ENCODE results near the gene CLCN7. TPM values are rescaled to one million over a fixed set of nuclear protein-coding genes. Genes with fewer than 3 reads are reported as not detected.

CLCN7 gene
- total RNA-seq, 6 experiments from 2014 or later: 47.5 to 62.6 (median 51.3) TPM

GRCh38 chr16:1397779-1398178 lies 77.0 kb downstream of the CLCN7 start:
- Mint-ChIP-seq H3K4me1 (ENCODE audit: low read depth) (no peaks in the 10 kb centered on the region), H3K9me3 (no peaks in the 10 kb centered on the region), H3K27ac (no peak overlapping the region), H3K4me3 (no peak overlapping the region), H3K36me3 (ENCODE audit: low read depth) (no peaks in the 10 kb centered on the region), H3K27me3 (ENCODE audit: insufficient read depth) (no peaks in the 10 kb centered on the region)
- no peak for DNase-seq
- no peak for TF ChIP-seq CTCF (IDR thresholded peaks at IDR 0.05)

- H3K36me3 Mint-ChIP-seq (ENCODE audit: low read depth): no peaks in the 10 kb centered on the region
- no peaks in the 10 kb centered on the region; the same call in 1 of the 2 replicates for H3K27me3 Mint-ChIP-seq (ENCODE audit: insufficient read depth)
- H3K4me3 Mint-ChIP-seq: no peak overlapping the region
Measured at GRCh38 chr16:1395444-1396031, 79.3 kb downstream of the CLCN7 start.

More at GRCh38 chr16:1395444-1396031, 79.3 kb downstream of the CLCN7 start:
- Mint-ChIP-seq H3K4me1 (ENCODE audit: low read depth) (no peaks in the 10 kb centered on the region), H3K9me3 (no peaks in the 10 kb centered on the region), H3K27ac (no peak overlapping the region)
- no peak for DNase-seq
- no peak for TF ChIP-seq CTCF (IDR thresholded peaks at IDR 0.05)

Other genes with a start within 250 kb of the CLCN7 start
- under 1 TPM in 1 of 6 experiments, not detected in 5; 0.23 TPM for gene TPSG1, start 249.8 kb downstream of the CLCN7 start, total RNA-seq (2021; fragmentation: NEBNext Ultra II Directional; extraction: Animal tissue kit (Norgen Biotek cat#: 25700))
- not detected for gene TPSB2, start 244.8 kb downstream of the CLCN7 start, total RNA-seq (2021; fragmentation: NEBNext Ultra II Directional; extraction: Animal tissue kit (Norgen Biotek cat#: 25700))
- not detected for gene TPSAB1, start 234.3 kb downstream of the CLCN7 start, total RNA-seq (2021; fragmentation: NEBNext Ultra II Directional; extraction: Animal tissue kit (Norgen Biotek cat#: 25700))
- gene TPSD1, start 219.0 kb downstream of the CLCN7 start, total RNA-seq (2021; fragmentation: NEBNext Ultra II Directional; extraction: Animal tissue kit (Norgen Biotek cat#: 25700)): not detected
- 100 to 1,000 TPM; 116 to 147 (median 138) TPM for gene UBE2I, start 165.4 kb downstream of the CLCN7 start, total RNA-seq (2021; fragmentation: NEBNext Ultra II Directional; extraction: Animal tissue kit (Norgen Biotek cat#: 25700))
- under 1 TPM; 0.11 to 0.28 (median 0.16) TPM for gene BAIAP3, start 141.4 kb downstream of the CLCN7 start, total RNA-seq (2021; fragmentation: NEBNext Ultra II Directional; extraction: Animal tissue kit (Norgen Biotek cat#: 25700))
- 10 to 100 TPM; 73.7 to 84.6 (median 78.1) TPM for gene TSR3, start 123.2 kb downstream of the CLCN7 start, total RNA-seq (2021; fragmentation: NEBNext Ultra II Directional; extraction: Animal tissue kit (Norgen Biotek cat#: 25700))
- 10 to 100 TPM; 46.8 to 68.1 (median 52.6) TPM for gene GNPTG, start 123.1 kb downstream of the CLCN7 start, total RNA-seq (2021; fragmentation: NEBNext Ultra II Directional; extraction: Animal tissue kit (Norgen Biotek cat#: 25700))
- 10 to 100 TPM; 15.0 to 22.6 (median 16.5) TPM for gene UNKL, start 60.3 kb downstream of the CLCN7 start, total RNA-seq (2021; fragmentation: NEBNext Ultra II Directional; extraction: Animal tissue kit (Norgen Biotek cat#: 25700))
- gene UQCC4, start 54.3 kb downstream of the CLCN7 start, total RNA-seq (2021; fragmentation: NEBNext Ultra II Directional; extraction: Animal tissue kit (Norgen Biotek cat#: 25700)): 10 to 100 TPM; 11.0 to 16.7 (median 13.3) TPM
- not detected for gene PERCC1, start 44.0 kb downstream of the CLCN7 start, total RNA-seq (2021; fragmentation: NEBNext Ultra II Directional; extraction: Animal tissue kit (Norgen Biotek cat#: 25700))
- gene CCDC154, start 30.5 kb downstream of the CLCN7 start, total RNA-seq (2021; fragmentation: NEBNext Ultra II Directional; extraction: Animal tissue kit (Norgen Biotek cat#: 25700)): under 1 TPM in 3 of 6 experiments, not detected in 3; 0.10 to 0.52 (median 0.31) TPM
- under 1 TPM in 4 of 6 experiments, not detected in 2; 0.14 to 0.24 (median 0.18) TPM for gene PTX4, start 13.9 kb upstream of the CLCN7 start, total RNA-seq (2021; fragmentation: NEBNext Ultra II Directional; extraction: Animal tissue kit (Norgen Biotek cat#: 25700))
- 10 to 100 TPM; 28.6 to 37.4 (median 34.8) TPM for gene TELO2, start 18.3 kb upstream of the CLCN7 start, total RNA-seq (2021; fragmentation: NEBNext Ultra II Directional; extraction: Animal tissue kit (Norgen Biotek cat#: 25700))
- gene TMEM204, start 58.6 kb upstream of the CLCN7 start, total RNA-seq (2021; fragmentation: NEBNext Ultra II Directional; extraction: Animal tissue kit (Norgen Biotek cat#: 25700)): 10 to 100 TPM; 15.4 to 28.5 (median 16.2) TPM
- gene IFT140, start 137.0 kb upstream of the CLCN7 start, total RNA-seq (2021; fragmentation: NEBNext Ultra II Directional; extraction: Animal tissue kit (Norgen Biotek cat#: 25700)): 10 to 100 TPM; 11.1 to 15.6 (median 13.2) TPM
- 10 to 100 TPM; 10.7 to 14.2 (median 12.4) TPM for gene CRAMP1, start 137.3 kb upstream of the CLCN7 start, total RNA-seq (2021; fragmentation: NEBNext Ultra II Directional; extraction: Animal tissue kit (Norgen Biotek cat#: 25700))
- gene JPT2, start 203.3 kb upstream of the CLCN7 start, total RNA-seq (2021; fragmentation: NEBNext Ultra II Directional; extraction: Animal tissue kit (Norgen Biotek cat#: 25700)): 10 to 100 TPM; 71.7 to 92.9 (median 80.8) TPM
- 10 to 100 TPM; 34.3 to 39.9 (median 37.1) TPM for gene MAPK8IP3, start 231.2 kb upstream of the CLCN7 start, total RNA-seq (2021; fragmentation: NEBNext Ultra II Directional; extraction: Animal tissue kit (Norgen Biotek cat#: 25700))

Measured in HFFc6 (cell line).